HEK293 (cell line): Measurements from ENCODE around the gene DYNLT3.

Experiments
- GLI4 ChIP-seq: fragments of 450-650 bp; formaldehyde crosslinking; IDR thresholded peaks from 2 replicates; pipeline ENCODE4 v1.5.1; 2016; ENCODE audit warnings: missing biosample characterization, missing genetic modification characterization
- KLF1 ChIP-seq: fragments of 450-650 bp; formaldehyde crosslinking; IDR thresholded peaks from 2 replicates; pipeline ENCODE4 v1.5.1; 2016; ENCODE audit warnings: missing biosample characterization, missing genetic modification characterization
- KLF10 ChIP-seq: fragments of 450-650 bp; IDR thresholded peaks from 2 replicates; pipeline ENCODE4 v1.5.1; 2018; ENCODE audit warnings: missing biosample characterization, mild to moderate bottlenecking, missing genetic modification characterization
- KLF9 ChIP-seq: fragments of 450-650 bp; formaldehyde crosslinking; IDR thresholded peaks from 2 replicates; pipeline ENCODE4 v1.5.1; 2016; ENCODE audit warnings: missing biosample characterization, missing genetic modification characterization, low read depth
- TRIM28 ChIP-seq: IDR thresholded peaks from 2 replicates; pipeline ENCODE4 v1.6.1; 2011; ENCODE audit warnings: low read length, control low read depth, borderline replicate concordance
- YY1 ChIP-seq: fragments of 450-650 bp; formaldehyde crosslinking; IDR thresholded peaks from 2 replicates; pipeline ENCODE4 v1.5.1; 2018; ENCODE audit warnings: missing biosample characterization, missing genetic modification characterization
- ZFHX2 ChIP-seq: fragments of 450-650 bp; formaldehyde crosslinking; conservative IDR thresholded peaks from 2 replicates; pipeline ENCODE4 v1.5.1; 2016; ENCODE audit warnings: missing biosample characterization, missing genetic modification characterization
- ZNF132 ChIP-seq: fragments of 450-650 bp; formaldehyde crosslinking; IDR thresholded peaks from 2 replicates; pipeline ENCODE4 v1.5.1; 2017; ENCODE audit warnings: missing biosample characterization, missing genetic modification characterization, borderline replicate concordance
- ZNF174 ChIP-seq: fragments of 450-650 bp; formaldehyde crosslinking; IDR thresholded peaks from 2 replicates; pipeline ENCODE4 v1.5.0; 2017; ENCODE audit warnings: missing biosample characterization, mild to moderate bottlenecking, missing genetic modification characterization
- ZNF335 ChIP-seq: fragments of 450-650 bp; formaldehyde crosslinking; conservative IDR thresholded peaks from 2 replicates; pipeline ENCODE4 v1.5.1; 2016; ENCODE audit warnings: missing biosample characterization, missing genetic modification characterization
- ZNF341 ChIP-seq: fragments of 450-650 bp; formaldehyde crosslinking; IDR thresholded peaks from 2 replicates; pipeline ENCODE4; 2016; ENCODE audit warnings: low read depth, missing biosample characterization, missing genetic modification characterization
- ZNF366 ChIP-seq: fragments of 450-650 bp; formaldehyde crosslinking; conservative IDR thresholded peaks from 2 replicates; pipeline ENCODE4 v1.5.1; 2016; ENCODE audit warnings: missing biosample characterization, missing genetic modification characterization
- ZNF426 ChIP-seq: fragments of 450-650 bp; formaldehyde crosslinking; IDR thresholded peaks from 2 replicates; pipeline ENCODE4 v1.5.1; 2017; ENCODE audit warnings: missing biosample characterization, missing genetic modification characterization, mild to moderate bottlenecking, inconsistent platforms, moderate library complexity
- ZNF433 ChIP-seq: fragments of 450-650 bp; formaldehyde crosslinking; IDR thresholded peaks from 2 replicates; pipeline ENCODE4 v1.5.1; 2016; ENCODE audit warnings: missing biosample characterization, missing genetic modification characterization, low read depth
- ZNF510 ChIP-seq: fragments of 450-650 bp; formaldehyde crosslinking; IDR thresholded peaks from 2 replicates; pipeline ENCODE4 v1.5.1; 2018; ENCODE audit warnings: mild to moderate bottlenecking, missing genetic modification characterization, missing biosample characterization; ENCODE audit not compliant: insufficient replicate concordance
- ZNF558 ChIP-seq: fragments of 450-650 bp; formaldehyde crosslinking; IDR thresholded peaks from 2 replicates; pipeline ENCODE4 v1.5.1; 2016; ENCODE audit warnings: missing biosample characterization, missing genetic modification characterization
- ZNF610 ChIP-seq: fragments of 450-650 bp; formaldehyde crosslinking; IDR thresholded peaks from 2 replicates; pipeline ENCODE4 v1.5.1; 2016; ENCODE audit warnings: missing biosample characterization, missing genetic modification characterization, borderline replicate concordance
- ZNF654 ChIP-seq: fragments of 450-650 bp; formaldehyde crosslinking; IDR thresholded peaks from 2 replicates; pipeline ENCODE4 v1.5.1; 2016; ENCODE audit warnings: low read depth, missing biosample characterization, missing genetic modification characterization
- ZNF701 ChIP-seq: fragments of 450-650 bp; formaldehyde crosslinking; IDR thresholded peaks from 2 replicates; pipeline ENCODE4 v1.5.1; 2016; ENCODE audit warnings: missing biosample characterization, missing genetic modification characterization
- TF ChIP-seq, protein P1 (sequence below): fragments of 450-650 bp; formaldehyde crosslinking; IDR thresholded peaks from 2 replicates; pipeline ENCODE4 v1.5.1; 2016; ENCODE audit warnings: missing biosample characterization, missing genetic modification characterization
- TF ChIP-seq, protein P2 (sequence below): fragments of 450-650 bp; formaldehyde crosslinking; IDR thresholded peaks from 2 replicates; pipeline ENCODE4 v1.5.1; 2016; ENCODE audit warnings: missing biosample characterization, missing genetic modification characterization, low read depth
- TF ChIP-seq, protein P3 (sequence below): fragments of 450-650 bp; formaldehyde crosslinking; IDR thresholded peaks from 2 replicates; pipeline ENCODE4 v1.5.1; 2016; ENCODE audit warnings: missing biosample characterization, missing genetic modification characterization
- TF ChIP-seq, protein P4 (sequence below): fragments of 450-650 bp; formaldehyde crosslinking; optimal IDR thresholded peaks from 2 replicates; pipeline ENCODE3; 2016; ENCODE audit warnings: missing biosample characterization, mild to moderate bottlenecking, missing genetic modification characterization
- TF ChIP-seq, protein P5 (sequence below): sonication (generic); formaldehyde crosslinking; IDR thresholded peaks from 2 replicates; pipeline ENCODE4 v1.8.1; 2022; ENCODE audit warnings: mild to moderate bottlenecking, moderate library complexity, missing genetic modification reagents
- TF ChIP-seq, protein P6 (sequence below): fragments of 450-650 bp; formaldehyde crosslinking; IDR thresholded peaks from 2 replicates; pipeline ENCODE4 v1.5.1; 2017; ENCODE audit warnings: missing biosample characterization, missing genetic modification characterization
- TF ChIP-seq, protein P7 (sequence below): fragments of 450-650 bp; formaldehyde crosslinking; IDR thresholded peaks from 2 replicates; pipeline ENCODE4 v1.5.1; 2016; ENCODE audit warnings: missing biosample characterization, missing genetic modification characterization

The DYNLT3 gene

DNA sequence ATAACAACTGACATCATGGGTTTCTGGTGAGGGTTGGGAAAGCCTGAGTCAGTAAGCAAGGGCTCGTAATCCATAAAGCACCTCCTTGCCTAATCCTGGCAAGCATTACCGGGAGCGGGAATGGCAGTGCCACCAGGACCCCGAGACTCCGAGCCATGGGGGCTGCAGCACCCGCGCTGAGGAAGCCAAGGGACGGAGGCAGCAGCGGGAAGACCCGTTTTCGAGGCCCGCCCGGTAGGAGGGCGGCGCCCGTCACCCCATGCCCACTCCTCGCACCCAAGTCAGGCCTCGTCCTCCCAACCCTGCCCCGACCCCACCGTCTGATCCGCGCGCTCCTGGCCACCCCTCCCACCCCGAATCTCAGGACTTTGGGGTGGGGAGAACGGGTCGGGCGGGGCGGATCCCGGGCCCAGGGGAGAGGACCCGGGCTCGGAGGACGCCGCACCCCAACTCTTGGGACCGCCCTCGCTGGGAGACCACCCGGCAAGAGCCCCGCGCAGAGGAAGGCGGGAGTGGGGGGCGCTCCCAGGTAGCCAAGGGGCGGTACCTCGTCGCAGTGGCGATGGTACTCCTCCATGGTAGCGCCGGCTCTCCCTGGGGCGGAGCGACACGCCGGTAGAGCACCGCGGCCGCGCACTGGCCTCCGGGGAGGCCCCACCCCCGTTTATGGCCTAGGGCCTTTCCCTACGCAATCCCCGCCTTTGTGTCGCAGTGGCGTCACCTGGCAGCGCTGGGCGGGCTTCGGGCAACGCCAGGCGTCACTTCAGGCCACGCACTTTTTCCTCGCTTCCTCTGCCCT is at the start of gene DYNLT3 (continued):
- TF ChIP-seq, protein P1, sequence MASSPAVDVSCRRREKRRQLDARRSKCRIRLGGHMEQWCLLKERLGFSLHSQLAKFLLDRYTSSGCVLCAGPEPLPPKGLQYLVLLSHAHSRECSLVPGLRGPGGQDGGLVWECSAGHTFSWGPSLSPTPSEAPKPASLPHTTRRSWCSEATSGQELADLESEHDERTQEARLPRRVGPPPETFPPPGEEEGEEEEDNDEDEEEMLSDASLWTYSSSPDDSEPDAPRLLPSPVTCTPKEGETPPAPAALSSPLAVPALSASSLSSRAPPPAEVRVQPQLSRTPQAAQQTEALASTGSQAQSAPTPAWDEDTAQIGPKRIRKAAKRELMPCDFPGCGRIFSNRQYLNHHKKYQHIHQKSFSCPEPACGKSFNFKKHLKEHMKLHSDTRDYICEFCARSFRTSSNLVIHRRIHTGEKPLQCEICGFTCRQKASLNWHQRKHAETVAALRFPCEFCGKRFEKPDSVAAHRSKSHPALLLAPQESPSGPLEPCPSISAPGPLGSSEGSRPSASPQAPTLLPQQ (tag by site-specific recombination), result peak; percentile 81
- TF ChIP-seq ZNF426 (tag by site-specific recombination), result no peak
- TF ChIP-seq KLF9 (tag by site-specific recombination), result peak; percentile 71
- no peak for TF ChIP-seq ZNF433 (tag by site-specific recombination)
- no peak for TF ChIP-seq ZNF510 (tag by site-specific recombination)
- TF ChIP-seq ZNF174 (tag by site-specific recombination), result no peak
- TF ChIP-seq, protein P2, sequence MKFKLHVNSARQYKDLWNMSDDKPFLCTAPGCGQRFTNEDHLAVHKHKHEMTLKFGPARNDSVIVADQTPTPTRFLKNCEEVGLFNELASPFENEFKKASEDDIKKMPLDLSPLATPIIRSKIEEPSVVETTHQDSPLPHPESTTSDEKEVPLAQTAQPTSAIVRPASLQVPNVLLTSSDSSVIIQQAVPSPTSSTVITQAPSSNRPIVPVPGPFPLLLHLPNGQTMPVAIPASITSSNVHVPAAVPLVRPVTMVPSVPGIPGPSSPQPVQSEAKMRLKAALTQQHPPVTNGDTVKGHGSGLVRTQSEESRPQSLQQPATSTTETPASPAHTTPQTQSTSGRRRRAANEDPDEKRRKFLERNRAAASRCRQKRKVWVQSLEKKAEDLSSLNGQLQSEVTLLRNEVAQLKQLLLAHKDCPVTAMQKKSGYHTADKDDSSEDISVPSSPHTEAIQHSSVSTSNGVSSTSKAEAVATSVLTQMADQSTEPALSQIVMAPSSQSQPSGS (tag by site-specific recombination), result peak; percentile 67
- peak; percentile 83 for TF ChIP-seq KLF1 (tag by site-specific recombination)
- TF ChIP-seq, protein P3, sequence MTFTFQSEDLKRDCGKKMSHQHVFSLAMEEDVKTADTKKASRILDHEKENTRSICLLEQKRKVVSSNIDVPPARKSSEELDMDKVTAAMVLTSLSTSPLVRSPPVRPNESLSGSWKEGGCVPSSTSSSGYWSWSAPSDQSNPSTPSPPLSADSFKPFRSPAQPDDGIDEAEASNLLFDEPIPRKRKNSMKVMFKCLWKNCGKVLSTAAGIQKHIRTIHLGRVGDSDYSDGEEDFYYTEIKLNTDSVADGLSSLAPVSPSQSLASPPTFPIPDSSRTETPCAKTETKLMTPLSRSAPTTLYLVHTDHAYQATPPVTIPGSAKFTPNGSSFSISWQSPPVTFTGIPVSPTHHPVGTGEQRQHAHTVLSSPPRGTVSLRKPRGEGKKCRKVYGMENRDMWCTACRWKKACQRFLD, result no peak
- TF ChIP-seq KLF10, result peak; percentile 35; the same call in 1 of the 2 replicates
- TF ChIP-seq TRIM28, result 0 out of 2 replicates have a peak, but pooled peaks have one; percentile 41
- no peak for TF ChIP-seq GLI4 (tag by site-specific recombination)
- TF ChIP-seq ZNF341, result peak; percentile 90
- TF ChIP-seq ZNF366 (tag by site-specific recombination), result no peak
- TF ChIP-seq, protein P4, sequence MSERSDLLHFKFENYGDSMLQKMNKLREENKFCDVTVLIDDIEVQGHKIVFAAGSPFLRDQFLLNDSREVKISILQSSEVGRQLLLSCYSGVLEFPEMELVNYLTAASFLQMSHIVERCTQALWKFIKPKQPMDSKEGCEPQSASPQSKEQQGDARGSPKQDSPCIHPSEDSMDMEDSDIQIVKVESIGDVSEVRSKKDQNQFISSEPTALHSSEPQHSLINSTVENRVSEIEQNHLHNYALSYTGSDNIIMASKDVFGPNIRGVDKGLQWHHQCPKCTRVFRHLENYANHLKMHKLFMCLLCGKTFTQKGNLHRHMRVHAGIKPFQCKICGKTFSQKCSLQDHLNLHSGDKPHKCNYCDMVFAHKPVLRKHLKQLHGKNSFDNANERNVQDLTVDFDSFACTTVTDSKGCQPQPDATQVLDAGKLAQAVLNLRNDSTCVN (tag by site-specific recombination), result peak; percentile 71
- TF ChIP-seq ZNF610 (tag by site-specific recombination), result peak; percentile 38; the same call in 1 of the 2 replicates
- TF ChIP-seq, protein P5, sequence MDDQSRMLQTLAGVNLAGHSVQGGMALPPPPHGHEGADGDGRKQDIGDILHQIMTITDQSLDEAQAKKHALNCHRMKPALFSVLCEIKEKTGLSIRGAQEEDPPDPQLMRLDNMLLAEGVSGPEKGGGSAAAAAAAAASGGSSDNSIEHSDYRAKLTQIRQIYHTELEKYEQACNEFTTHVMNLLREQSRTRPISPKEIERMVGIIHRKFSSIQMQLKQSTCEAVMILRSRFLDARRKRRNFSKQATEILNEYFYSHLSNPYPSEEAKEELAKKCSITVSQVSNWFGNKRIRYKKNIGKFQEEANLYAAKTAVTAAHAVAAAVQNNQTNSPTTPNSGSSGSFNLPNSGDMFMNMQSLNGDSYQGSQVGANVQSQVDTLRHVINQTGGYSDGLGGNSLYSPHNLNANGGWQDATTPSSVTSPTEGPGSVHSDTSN (CRISPR knock-in tag), result no peak
- no peak for TF ChIP-seq ZNF654 (tag by site-specific recombination)
- TF ChIP-seq, protein P6, sequence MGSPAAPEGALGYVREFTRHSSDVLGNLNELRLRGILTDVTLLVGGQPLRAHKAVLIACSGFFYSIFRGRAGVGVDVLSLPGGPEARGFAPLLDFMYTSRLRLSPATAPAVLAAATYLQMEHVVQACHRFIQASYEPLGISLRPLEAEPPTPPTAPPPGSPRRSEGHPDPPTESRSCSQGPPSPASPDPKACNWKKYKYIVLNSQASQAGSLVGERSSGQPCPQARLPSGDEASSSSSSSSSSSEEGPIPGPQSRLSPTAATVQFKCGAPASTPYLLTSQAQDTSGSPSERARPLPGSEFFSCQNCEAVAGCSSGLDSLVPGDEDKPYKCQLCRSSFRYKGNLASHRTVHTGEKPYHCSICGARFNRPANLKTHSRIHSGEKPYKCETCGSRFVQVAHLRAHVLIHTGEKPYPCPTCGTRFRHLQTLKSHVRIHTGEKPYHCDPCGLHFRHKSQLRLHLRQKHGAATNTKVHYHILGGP (tag by site-specific recombination), result no peak
- TF ChIP-seq ZNF558 (tag by site-specific recombination), result no peak
- TF ChIP-seq ZNF335 (tag by site-specific recombination), result peak; percentile 75
- no peak for TF ChIP-seq ZNF132 (tag by site-specific recombination)
- no peak for TF ChIP-seq YY1 (tag by site-specific recombination)
- no peak for TF ChIP-seq ZNF701 (tag by site-specific recombination)
- TF ChIP-seq, protein P7, sequence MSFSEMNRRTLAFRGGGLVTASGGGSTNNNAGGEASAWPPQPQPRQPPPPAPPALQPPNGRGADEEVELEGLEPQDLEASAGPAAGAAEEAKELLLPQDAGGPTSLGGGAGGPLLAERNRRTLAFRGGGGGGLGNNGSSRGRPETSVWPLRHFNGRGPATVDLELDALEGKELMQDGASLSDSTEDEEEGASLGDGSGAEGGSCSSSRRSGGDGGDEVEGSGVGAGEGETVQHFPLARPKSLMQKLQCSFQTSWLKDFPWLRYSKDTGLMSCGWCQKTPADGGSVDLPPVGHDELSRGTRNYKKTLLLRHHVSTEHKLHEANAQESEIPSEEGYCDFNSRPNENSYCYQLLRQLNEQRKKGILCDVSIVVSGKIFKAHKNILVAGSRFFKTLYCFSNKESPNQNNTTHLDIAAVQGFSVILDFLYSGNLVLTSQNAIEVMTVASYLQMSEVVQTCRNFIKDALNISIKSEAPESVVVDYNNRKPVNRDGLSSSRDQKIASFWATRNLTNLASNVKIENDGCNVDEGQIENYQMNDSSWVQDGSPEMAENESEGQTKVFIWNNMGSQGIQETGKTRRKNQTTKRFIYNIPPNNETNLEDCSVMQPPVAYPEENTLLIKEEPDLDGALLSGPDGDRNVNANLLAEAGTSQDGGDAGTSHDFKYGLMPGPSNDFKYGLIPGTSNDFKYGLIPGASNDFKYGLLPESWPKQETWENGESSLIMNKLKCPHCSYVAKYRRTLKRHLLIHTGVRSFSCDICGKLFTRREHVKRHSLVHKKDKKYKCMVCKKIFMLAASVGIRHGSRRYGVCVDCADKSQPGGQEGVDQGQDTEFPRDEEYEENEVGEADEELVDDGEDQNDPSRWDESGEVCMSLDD (tag by site-specific recombination), result peak; percentile 76
- peak; percentile 48 for TF ChIP-seq ZFHX2 (tag by site-specific recombination)
- TF ChIP-seq, all 188 proteins: peak for 51
